H1 (cell line): ENCODE results near the gene MROH2B. TPM values are rescaled to one million over a fixed set of nuclear protein-coding genes. Genes with fewer than 3 reads are reported as not detected.

Experiments
- CTCF ChIA-PET: fragments of 300-600 bp; sonication (Branson Sonifier 250); formaldehyde crosslinking; loops from one replicate; lab custom pipeline; 2021; ENCODE audit not compliant: partially characterized antibody; lab: Charles Lee
- POLR2A ChIA-PET: fragments of 300-600 bp; sonication (Branson Sonifier 250); formaldehyde crosslinking; loops from one replicate; lab custom pipeline; 2021; ENCODE audit warnings: inconsistent platforms; ENCODE audit not compliant: partially characterized antibody; lab: Charles Lee
- DNase-seq, 2 experiments: peaks; one replicate each; pipeline versions ENCODE4 v3.0.0 to v3.0.0-alpha.2; 2010 to 2022; ENCODE audit warnings: low spot score in 2 of 2, low read depth in 1 of 2, mixed read lengths in 1 of 2
- FAIRE-seq: peaks from 2 replicates; lab custom pipeline; 2011; peaks lifted over from hg19 to GRCh38; lab: Jason Lieb, UNC
- H2AFZ ChIP-seq: 2 replicates; pipeline ENCODE4 v1.8.1; 2012; ENCODE audit warnings: low read length, inconsistent platforms
- H2AK5ac ChIP-seq: 2 replicates; pipeline ENCODE4 v1.6.1; 2013; ENCODE audit warnings: low read depth, low read length
- H2BK120ac ChIP-seq: replicated peaks from 2 replicates; pipeline ENCODE3; 2013; ENCODE audit warnings: low read depth, low read length, inconsistent platforms
- H2BK12ac ChIP-seq: 2 replicates; pipeline ENCODE4 v1.6.1; 2013; ENCODE audit warnings: low read depth, low read length
- H2BK15ac ChIP-seq: 2 replicates; pipeline ENCODE4 v1.6.1; 2013; ENCODE audit warnings: low read length
- H2BK20ac ChIP-seq: 2 replicates; pipeline ENCODE4 v1.6.1; 2013; ENCODE audit warnings: low read length
- H2BK5ac ChIP-seq: 2 replicates; pipeline ENCODE4 v1.6.1; 2013; ENCODE audit warnings: low read depth, low read length
- H3K14ac ChIP-seq: 2 replicates; pipeline ENCODE4 v1.6.1; 2013; ENCODE audit warnings: inconsistent platforms; ENCODE audit not compliant: insufficient read length
- H3K18ac ChIP-seq: 2 replicates; pipeline ENCODE4 v1.6.1; 2013; ENCODE audit warnings: low read length; ENCODE audit errors: extremely low read depth
- H3K23ac ChIP-seq: 2 replicates; pipeline ENCODE4 v1.6.1; 2013; ENCODE audit warnings: inconsistent platforms; ENCODE audit not compliant: insufficient read length
- H3K23me2 ChIP-seq: 2 replicates; pipeline ENCODE4 v1.6.1; 2013; ENCODE audit warnings: low read depth, low read length
- H3K27ac ChIP-seq: 2 replicates; pipeline ENCODE4 v1.6.1; 2011; ENCODE audit warnings: low read depth, low read length, inconsistent platforms
- H3K27me3 ChIP-seq, 4 experiments: replicated peaks in 1 of 4; 1 replicate in 1 of 4; 2 replicates in 3 of 4; pipeline versions ENCODE4 v1.6.1 to v1.8.1; 2011 to 2013; ENCODE audit warnings: low read length in 3 of 4, mild to moderate bottlenecking in 3 of 4, inconsistent platforms in 2 of 4, mixed read lengths in 2 of 4, moderate library complexity in 1 of 4; ENCODE audit not compliant: control insufficient read depth in 3 of 4, insufficient read depth in 3 of 4; ENCODE audit errors: extremely low read depth in 1 of 4
- H3K36me3 ChIP-seq, 4 experiments: 2 replicates each; pipeline versions ENCODE4 v1.6.1 to v1.8.1; 2011 to 2013; ENCODE audit warnings: mild to moderate bottlenecking in 4 of 4, low read length in 3 of 4, moderate library complexity in 2 of 4, control low read depth in 1 of 4, inconsistent platforms in 1 of 4; ENCODE audit not compliant: insufficient read depth in 4 of 4, control insufficient read depth in 2 of 4
- H3K4ac ChIP-seq: replicated peaks from 2 replicates; pipeline ENCODE3; 2013; ENCODE audit warnings: low read length, low read depth, mixed read lengths, inconsistent platforms; ENCODE audit not compliant: insufficient read length
- H3K4me1 ChIP-seq, 4 experiments: replicated peaks in 1 of 4; 1 replicate in 1 of 4; 2 replicates in 3 of 4; pipeline versions ENCODE4 v1.6.1 to v1.8.1; 2011 to 2013; ENCODE audit warnings: low read length in 3 of 4, inconsistent platforms in 2 of 4, mixed read lengths in 1 of 4; ENCODE audit not compliant: insufficient read depth in 4 of 4, control insufficient read depth in 3 of 4
- H3K4me2 ChIP-seq, 2 experiments: 2 replicates each; pipeline versions ENCODE4 v1.6.1 to v1.8.1; 2011 to 2013; ENCODE audit warnings: low read depth in 2 of 2, low read length in 2 of 2, control low read depth in 1 of 2, inconsistent platforms in 1 of 2, mild to moderate bottlenecking in 1 of 2; ENCODE audit not compliant: insufficient read depth in 1 of 2
- H3K4me3 ChIP-seq, 4 experiments: fragments of 200-600, 300-600 bp in 1 of 4; sonication (generic), shearing (Covaris generic), sonication (Bioruptor Twin) in 1 of 4; 2 replicates each; pipeline versions ENCODE4 v1.5.1 to v1.8.1; 2011 to 2016; ENCODE audit warnings: low read length in 4 of 4, low read depth in 3 of 4, control low read depth in 2 of 4, inconsistent platforms in 2 of 4, mild to moderate bottlenecking in 2 of 4, mixed read lengths in 1 of 4, moderate library complexity in 1 of 4; ENCODE audit not compliant: insufficient read depth in 2 of 4; ENCODE audit errors: extremely low read depth in 1 of 4
- H3K56ac ChIP-seq: replicated peaks from 2 replicates; pipeline ENCODE3; 2013; ENCODE audit warnings: low read depth, mild to moderate bottlenecking, mixed read lengths, low read length, inconsistent platforms; ENCODE audit not compliant: insufficient read length
- H3K79me1 ChIP-seq: 2 replicates; pipeline ENCODE4 v1.6.1; 2013; ENCODE audit warnings: low read depth, low read length, control low read depth
- H3K79me2 ChIP-seq, 2 experiments: 2 replicates each; pipeline versions ENCODE4 v1.6.1 to v1.8.1; 2012 to 2013; ENCODE audit warnings: low read length in 2 of 2, mild to moderate bottlenecking in 2 of 2, inconsistent platforms in 1 of 2; ENCODE audit not compliant: insufficient read depth in 2 of 2, control insufficient read depth in 1 of 2
- H3K9ac ChIP-seq, 4 experiments: replicated peaks in 1 of 4; 1 replicate in 1 of 4; 2 replicates in 3 of 4; pipeline versions ENCODE4 v1.6.1 to v1.8.1; 2011 to 2013; ENCODE audit warnings: low read depth in 3 of 4, low read length in 3 of 4, control low read depth in 2 of 4, mild to moderate bottlenecking in 2 of 4, moderate library complexity in 2 of 4, inconsistent platforms in 1 of 4; ENCODE audit errors: extremely low read depth in 1 of 4
- H3K9me3 ChIP-seq, 2 experiments: 2 replicates each; pipeline versions ENCODE4 v1.6.1 to v1.8.1; 2012 to 2013; ENCODE audit warnings: mild to moderate bottlenecking in 2 of 2, moderate library complexity in 2 of 2, control low read depth in 1 of 2, inconsistent platforms in 1 of 2, low read depth in 1 of 2, low read length in 1 of 2, mixed read lengths in 1 of 2; ENCODE audit not compliant: insufficient read depth in 2 of 2
- H4K20me1 ChIP-seq, 2 experiments: replicated peaks in 1 of 2; 2 replicates each; pipeline versions ENCODE3 to v1.8.1; 2011 to 2013; ENCODE audit warnings: inconsistent platforms in 2 of 2, low read length in 2 of 2, mild to moderate bottlenecking in 1 of 2; ENCODE audit not compliant: insufficient read depth in 2 of 2, control insufficient read depth in 1 of 2
- H4K5ac ChIP-seq: 2 replicates; pipeline ENCODE4 v1.6.1; 2013; ENCODE audit warnings: low read length, low read depth, mixed read lengths, inconsistent platforms; ENCODE audit not compliant: insufficient read length
- H4K8ac ChIP-seq: 2 replicates; pipeline ENCODE4 v1.8.0; 2013; ENCODE audit warnings: mild to moderate bottlenecking, moderate library complexity, low read length, inconsistent platforms; ENCODE audit not compliant: insufficient read depth; ENCODE audit errors: extremely low read depth
- H4K91ac ChIP-seq: replicated peaks from 2 replicates; pipeline ENCODE3; 2013; ENCODE audit warnings: low read length, mixed read lengths, inconsistent platforms; ENCODE audit not compliant: insufficient read length
- E2F6 ChIP-seq: IDR thresholded peaks from 2 replicates; pipeline ENCODE4 v1.6.1; 2012; ENCODE audit warnings: inconsistent platforms
- EP300 ChIP-seq, 2 experiments: IDR thresholded peaks; 1 replicate in 1 of 2; 2 replicates in 1 of 2; pipeline ENCODE4 v1.6.1; 2011 to 2012; ENCODE audit warnings: low read depth in 2 of 2, low read length in 2 of 2, mild to moderate bottlenecking in 2 of 2, borderline replicate concordance in 1 of 2, inconsistent platforms in 1 of 2, moderate library complexity in 1 of 2
- FOSL1 ChIP-seq: IDR thresholded peaks from 2 replicates; pipeline ENCODE4 v1.6.1; 2011; ENCODE audit warnings: mild to moderate bottlenecking, low read depth, low read length, moderate library complexity; ENCODE audit not compliant: insufficient read depth
- KDM1A ChIP-seq: fragments of 200-600, 300-600 bp; sonication (generic); IDR thresholded peaks from 2 replicates; pipeline ENCODE4 v1.7.1; 2016; ENCODE audit warnings: mild to moderate bottlenecking, low read length, borderline replicate concordance
- WGBS, 2 experiments: shearing (Covaris generic) in 1 of 2; methylation state at CpG; one replicate each; pipeline versions ENCODE4 v1.1.6 to v1.1.7; 2013 to 2015; ENCODE audit warnings: low lambda C conversion rate in 2 of 2, mixed read lengths in 2 of 2, inconsistent platforms in 1 of 2, low coverage in 1 of 2, missing lambda C conversion rate in 1 of 2; ENCODE audit not compliant: insufficient replicate concordance in 2 of 2, insufficient coverage in 1 of 2, insufficient read length in 1 of 2; ENCODE audit errors: extremely low coverage in 1 of 2, missing lambda C conversion rate in 1 of 2; 5-methylcytosine and 5-hydroxymethylcytosine counted together
- polyA plus RNA-seq, 7 experiments: library from polyadenylated mRNA; depleted of rRNA in 3 of 7; stranded (reverse) in 5 of 7; unstranded in 2 of 7; fragments of >200 nt in 5 of 7; fragments of 200-250 nt in 2 of 7; gene quantifications; 1 replicate in 5 of 7; 2 replicates in 1 of 7; 4 replicates in 1 of 7; pipeline versions ENCODE4 v1.2.1 to v1.2.3, GENCODE V29; 2011 to 2013; ENCODE audit warnings: missing spikeins in 2 of 7, mixed read lengths in 2 of 7
- total RNA-seq: library from RNA; stranded (reverse); fragmentation: NEBNext Ultra II Directional; extraction: Animal tissue kit (Norgen Biotek cat#: 25700); gene quantifications from 2 replicates; pipeline ENCODE4 v1.2.1, GENCODE V29; 2021
- TF ChIP-seq, protein P1 (sequence below): IDR thresholded peaks from 2 replicates; pipeline ENCODE4 v1.6.1; 2011; ENCODE audit warnings: low read length, improper control_type of control experiment

Gene MROH2B
- total and polyA plus RNA-seq, 2 of the 8 experiments (the other 6 are each of a cell fraction or from before 2014, with no cell fraction given), result not detected

GRCh38 chr5:40986666-40987065, 84.5 kb downstream of the MROH2B start:
- Histone ChIP-seq H4K91ac (no peak overlapping the region), H3K79me2 (no peaks in the 10 kb centered on the region), H4K20me1 (no peaks in the 10 kb centered on the region), H3K79me1 (no peaks in the 10 kb centered on the region), H3K36me3 (no peaks in the 10 kb centered on the region), H3K23me2 (peaks cover 2% of the 10 kb centered on the region; the same call in 1 of the 2 replicates), H2BK15ac (no peak overlapping the region), H3K4me2 (no peak overlapping the region), H3K14ac (no peak overlapping the region), H2BK20ac (no peak overlapping the region), H3K23ac (no peak overlapping the region), H2BK5ac (no peak overlapping the region), H4K5ac (no peak overlapping the region), H2BK12ac (no peak overlapping the region), H3K4me1 (no peaks in the 10 kb centered on the region), H3K9ac (no peak overlapping the region), H4K8ac (no peak overlapping the region), H3K27ac (no peak overlapping the region), H3K4ac (no peak overlapping the region), H3K4me3 (no peak overlapping the region), H2BK120ac (no peak overlapping the region), H3K9me3 (peaks cover 0 to 4% of the 10 kb centered on the region in 2 experiments; a peak in 1 of 4 replicates), H3K18ac (no peak overlapping the region), H2AFZ (no peak overlapping the region), H3K27me3 (no peaks in the 10 kb centered on the region), H3K56ac (no peak overlapping the region), H2AK5ac (no peak overlapping the region)
- WGBS, 2 experiments, result 78% methylated on average over 3 of the region's 3 CpGs; no CpG with 5 or more reads in 1 of the 2 experiments
- TF ChIP-seq EP300 (IDR thresholded peaks at IDR 0.05; ENCODE audit: borderline replicate concordance in 1 of 2, low read depth in 2 of 2, low read length in 2 of 2) (no peak), FOSL1 (no peak), KDM1A (no peak), E2F6 (no peak)
- TF ChIP-seq, protein P1, sequence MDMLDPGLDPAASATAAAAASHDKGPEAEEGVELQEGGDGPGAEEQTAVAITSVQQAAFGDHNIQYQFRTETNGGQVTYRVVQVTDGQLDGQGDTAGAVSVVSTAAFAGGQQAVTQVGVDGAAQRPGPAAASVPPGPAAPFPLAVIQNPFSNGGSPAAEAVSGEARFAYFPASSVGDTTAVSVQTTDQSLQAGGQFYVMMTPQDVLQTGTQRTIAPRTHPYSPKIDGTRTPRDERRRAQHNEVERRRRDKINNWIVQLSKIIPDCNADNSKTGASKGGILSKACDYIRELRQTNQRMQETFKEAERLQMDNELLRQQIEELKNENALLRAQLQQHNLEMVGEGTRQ, result no peak
- POLR2A ChIA-PET, result no interaction called here
- DNase-seq (no peak), FAIRE-seq (no peak)
- CTCF ChIA-PET, result interaction anchor here (0.9 to 1.1 kb wide), 3 partner anchors 20 to 656 kb away, joined by 3 to 4 read pairs (median 3); no protein-coding TSS in a partner anchor
